ENCODE measurements around the gene SLC25A43.

- TF ChIP-seq CTCF (conservative IDR thresholded peaks at IDR 0.05) (peak; percentile 86), EZH2 (IDR thresholded peaks at IDR 0.05; ENCODE audit: low read depth) (no peak)
These were observed 89.6 kb downstream of the SLC25A43 start for GRCh38 chrX:119488749-119489148.
